Amniotic stem cell (primary cell): ENCODE data around the gene ATP6V1G2.
A peak's percentile ranks its signal among the peaks of the same experiment; 100 is the strongest.
"Not testable (repeated sequence)": the region's sequence is repeated elsewhere in the genome, so short reads cannot be mapped to it uniquely, and the experiment has no call there.

Experiments used
- DNase-seq: peaks from one replicate; lab custom pipeline; 2025; lab: John Stamatoyannopoulos, UW

The ATP6V1G2 gene

DNA sequence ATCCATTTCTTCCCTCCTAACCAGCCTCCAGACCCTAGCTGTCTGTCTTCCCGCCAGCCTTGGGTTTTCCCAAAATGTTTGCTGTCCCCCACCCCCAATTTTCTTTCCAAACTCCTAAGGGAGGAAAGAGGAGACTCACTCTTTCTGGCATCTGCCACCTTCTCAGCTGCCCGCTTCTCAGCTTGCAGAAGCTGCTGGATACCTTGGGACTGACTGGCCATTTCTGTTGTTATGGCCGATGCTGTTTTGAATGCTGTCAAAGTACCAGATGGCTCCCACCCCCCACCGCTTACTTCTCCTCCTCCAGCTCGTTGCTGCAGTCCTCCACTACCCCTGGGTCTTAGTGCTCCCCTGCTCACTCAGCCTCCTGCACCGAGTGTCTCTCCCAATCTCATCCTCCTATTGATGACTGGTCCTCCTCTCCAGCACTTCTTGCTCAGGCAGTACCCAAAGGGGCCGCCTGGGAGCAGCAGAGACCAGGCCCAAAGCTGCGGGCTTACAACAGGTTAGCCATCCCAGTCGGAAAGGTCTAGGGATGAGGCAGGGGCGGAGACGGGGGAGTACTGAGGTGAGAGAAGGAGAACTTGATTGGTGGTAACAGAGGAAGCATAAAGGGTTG, at the start of gene ATP6V1G2:
Gene ATP6V1G2 (minus strand): TSS at position 270 of the 619 bp plus-strand sequence. CDS start 49 bp downstream, at position 221.
- peak; percentile 80 for DNase-seq

- DNase-seq: no peak
Measured at GRCh38 chr6:31592396-31592771, 46.0 kb upstream of the ATP6V1G2 start.

GRCh38 chr6:31590691-31591090, 44.3 kb upstream of the ATP6V1G2 start:
- DNase-seq: not testable (repeated sequence)

DNA sequence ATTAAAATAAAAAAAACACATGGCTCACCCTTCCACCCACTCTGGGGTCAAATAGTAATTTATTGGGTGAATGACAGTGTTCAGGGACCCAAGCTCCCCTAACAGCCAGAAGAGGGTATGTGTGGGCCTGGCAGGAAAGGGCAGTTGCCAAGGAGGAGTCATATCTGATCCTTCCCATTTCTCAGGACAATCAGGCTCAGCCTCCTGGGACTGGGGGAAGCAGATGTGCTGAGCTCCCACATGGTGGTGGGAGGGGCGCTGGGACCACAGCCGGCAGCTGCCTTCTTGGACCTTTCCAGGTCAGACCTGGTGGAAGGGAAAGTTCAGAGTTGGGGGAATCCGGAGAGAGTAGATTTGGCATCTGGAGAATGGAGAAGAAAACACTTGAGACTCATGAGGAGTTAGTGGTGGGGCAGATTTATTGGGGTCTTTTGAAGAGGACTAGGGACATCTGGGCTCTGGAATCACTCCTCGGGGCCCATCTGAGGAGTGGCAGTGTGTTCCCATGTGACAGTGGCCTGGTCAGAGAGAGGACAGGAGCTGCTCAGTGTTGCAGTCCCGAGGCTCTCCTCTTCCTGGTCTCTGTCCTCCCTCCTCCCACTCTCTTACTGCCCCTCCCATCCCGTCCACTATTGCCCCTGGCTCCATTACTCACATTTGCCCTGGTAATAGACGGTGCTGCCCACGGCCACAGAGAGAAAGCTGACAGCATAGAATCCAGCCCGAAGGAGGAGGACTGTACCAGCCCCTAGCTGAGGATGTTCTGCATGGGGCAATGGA, 42.7 kb upstream of the ATP6V1G2 start:
- DNase-seq: no peak

DNA sequence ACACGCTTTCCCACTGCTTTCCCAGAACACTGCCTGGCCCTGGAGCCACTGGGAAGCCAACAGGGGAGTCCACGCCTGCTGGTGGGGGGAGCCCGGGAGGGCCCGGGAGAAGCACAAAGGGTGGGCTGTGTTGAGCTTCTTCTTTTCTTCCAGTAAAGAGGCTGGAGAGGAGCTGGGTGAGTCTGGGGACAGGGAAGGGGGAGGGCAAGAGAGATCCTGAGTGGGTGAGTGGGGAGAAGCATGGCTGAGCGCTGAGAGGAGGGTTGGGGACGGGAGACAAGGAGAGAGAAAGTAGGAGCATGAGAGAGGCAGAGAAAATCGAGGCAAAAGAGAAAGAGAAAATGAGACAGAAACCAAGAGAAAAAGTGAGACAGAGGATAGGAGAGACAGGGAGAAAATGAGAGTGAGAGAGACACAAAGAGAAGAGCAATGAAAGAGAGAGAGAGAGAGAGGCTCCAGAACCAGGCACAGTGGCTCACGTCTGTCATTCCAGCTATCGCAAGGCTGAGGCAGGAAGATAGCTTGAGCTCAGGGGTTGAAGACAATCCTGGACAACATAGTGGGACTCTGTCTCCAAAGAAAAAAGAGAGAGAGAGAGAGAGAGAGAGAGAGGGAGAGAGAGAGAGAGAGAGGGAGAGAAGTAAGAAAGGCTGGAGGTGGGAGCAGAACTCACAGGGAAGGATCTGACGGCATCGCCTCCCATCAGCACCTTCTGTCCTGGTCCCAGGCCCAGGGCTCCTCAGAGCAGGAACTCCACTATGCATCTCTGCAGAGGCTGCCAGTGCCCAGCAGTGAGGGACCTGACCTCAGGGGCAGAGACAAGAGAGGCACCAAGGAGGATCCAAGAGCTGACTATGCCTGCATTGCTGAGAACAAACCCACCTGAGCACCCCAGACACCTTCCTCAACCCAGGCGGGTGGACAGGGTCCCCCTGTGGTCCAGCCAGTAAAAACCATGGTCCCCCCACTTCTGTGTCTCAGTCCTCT, 41.7 kb upstream of the ATP6V1G2 start:
- DNase-seq: no peak

DNA sequence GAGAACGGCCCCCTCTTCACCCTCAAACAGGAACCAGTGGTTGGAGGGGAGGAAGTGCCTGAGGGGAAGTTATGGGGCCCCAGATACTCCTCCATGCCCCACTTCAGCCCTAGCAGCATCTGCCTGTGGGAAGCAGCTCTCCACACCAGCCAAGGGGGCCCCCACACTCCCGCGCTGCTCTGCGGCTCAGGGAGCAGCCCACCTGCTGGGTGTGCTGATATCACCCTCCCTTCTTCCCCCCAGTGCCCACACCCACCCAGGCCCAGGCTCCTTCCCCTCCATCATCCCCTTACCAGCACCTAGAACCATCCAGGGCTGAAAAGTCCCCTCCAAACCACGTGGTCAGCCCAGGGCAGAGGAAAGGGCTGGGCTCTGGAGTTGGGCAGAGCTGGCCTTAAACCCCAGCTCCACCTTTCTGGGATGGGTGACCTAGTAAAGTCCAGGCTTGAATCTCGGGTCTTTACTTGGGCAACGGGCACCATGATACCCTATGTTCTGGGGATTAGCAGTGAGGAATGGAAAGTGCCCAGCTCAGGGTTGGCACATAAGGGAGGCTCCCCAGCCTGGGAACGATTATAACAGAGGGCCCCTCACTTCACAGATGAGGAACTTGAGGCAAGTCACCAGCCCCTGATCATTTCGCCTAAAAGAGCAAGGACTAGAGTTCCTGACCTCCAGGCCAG, 40.3 kb upstream of the ATP6V1G2 start:
- DNase-seq: no peak

GRCh38 chr6:31586008-31586407, 39.6 kb upstream of the ATP6V1G2 start, which contains the start of gene LST1:
TSS of gene LST1 (plus strand) at chr6:31586277. CDS start at chr6:31587300, 1,023 bp downstream.
- DNase-seq: no peak

GRCh38 chr6:31585491-31585890, 39.1 kb upstream of the ATP6V1G2 start:
- no peak for DNase-seq

GRCh38 chr6:31582230-31582643, 35.8 kb upstream of the ATP6V1G2 start, which contains the start of gene LTB:
TSS of gene LTB (minus strand) at chr6:31582424. CDS start at chr6:31582417, 7 bp downstream.
- no peak for DNase-seq

- DNase-seq: no peak
Measured at GRCh38 chr6:31581434-31582229, 35.2 kb upstream of the ATP6V1G2 start.

DNA sequence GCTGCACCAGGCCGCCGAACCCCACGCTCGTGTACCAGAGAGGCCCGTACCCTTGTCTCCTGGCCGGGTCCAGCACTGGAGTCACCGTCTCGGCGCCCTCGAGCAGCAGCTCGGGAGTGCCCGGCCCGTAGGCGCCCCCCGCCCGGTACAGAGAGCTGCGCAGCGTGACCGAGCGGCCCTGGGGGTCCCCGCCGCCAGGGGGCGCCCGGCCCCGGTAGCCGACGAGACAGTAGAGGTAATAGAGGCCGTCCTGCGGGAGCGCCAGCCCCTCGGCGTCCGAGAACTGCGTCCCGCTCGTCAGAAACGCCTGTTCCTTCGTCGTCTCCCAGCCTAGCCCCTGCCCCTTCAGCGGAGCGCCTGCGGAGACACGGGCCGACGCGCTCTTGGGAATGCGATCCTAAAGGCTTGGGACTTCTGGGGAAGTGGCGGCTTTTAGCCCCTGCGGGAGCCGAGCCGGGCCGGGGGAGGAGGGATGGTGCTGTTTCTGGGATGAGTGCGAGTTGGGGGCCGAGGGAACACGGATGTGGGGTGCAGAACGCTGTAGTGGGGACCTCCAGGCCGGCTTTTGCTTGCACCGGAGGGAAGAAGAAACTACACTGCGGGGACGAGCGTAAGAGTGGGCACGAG, 34.5 kb upstream of the ATP6V1G2 start:
- peak; percentile 43 for DNase-seq

GRCh38 chr6:31580438-31580740, 34.0 kb upstream of the ATP6V1G2 start:
- no peak for DNase-seq

DNA sequence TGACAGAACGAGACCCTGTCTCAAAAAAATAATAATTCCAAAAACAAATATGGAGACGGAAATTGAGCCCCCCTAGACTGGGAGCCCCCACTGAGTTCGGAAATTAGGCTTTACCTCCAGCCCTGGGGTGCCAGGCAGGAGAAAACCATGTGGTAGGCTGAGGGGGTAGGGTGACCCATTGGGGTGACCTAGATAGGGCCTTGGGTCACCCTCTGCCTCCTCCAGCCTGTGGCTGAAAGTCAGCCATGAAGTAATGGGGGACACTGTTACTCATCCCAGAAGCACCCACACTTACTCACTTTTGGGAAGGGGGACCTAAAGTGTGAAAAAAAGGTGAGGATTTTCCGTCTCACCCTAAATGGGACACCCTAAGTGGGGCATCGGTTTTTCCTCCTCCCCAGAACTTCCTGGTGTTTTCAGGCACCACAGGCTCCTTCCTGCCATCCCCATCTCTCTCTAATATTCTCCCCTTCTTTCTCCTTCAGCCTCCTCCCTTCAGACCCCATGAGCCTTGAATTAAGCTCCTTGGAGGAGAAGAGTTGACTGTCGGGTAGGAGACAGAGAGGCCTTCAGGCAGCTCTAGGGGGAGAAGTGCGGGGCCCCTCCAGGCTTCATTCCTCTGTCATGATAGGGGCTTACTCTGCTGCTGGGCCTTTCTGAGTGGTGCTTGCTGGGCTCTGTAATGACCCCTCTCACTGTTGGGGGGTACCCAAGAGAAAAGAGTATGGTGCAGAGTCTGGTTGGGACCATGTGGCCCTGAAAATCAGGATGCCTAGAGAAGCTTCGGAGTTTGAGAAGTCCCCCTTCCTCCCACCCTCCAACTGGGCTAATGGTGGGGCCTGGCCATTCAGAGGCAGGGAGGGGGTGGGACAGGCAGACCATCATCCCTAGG, 33.4 kb upstream of the ATP6V1G2 start:
- DNase-seq: no peak

DNA sequence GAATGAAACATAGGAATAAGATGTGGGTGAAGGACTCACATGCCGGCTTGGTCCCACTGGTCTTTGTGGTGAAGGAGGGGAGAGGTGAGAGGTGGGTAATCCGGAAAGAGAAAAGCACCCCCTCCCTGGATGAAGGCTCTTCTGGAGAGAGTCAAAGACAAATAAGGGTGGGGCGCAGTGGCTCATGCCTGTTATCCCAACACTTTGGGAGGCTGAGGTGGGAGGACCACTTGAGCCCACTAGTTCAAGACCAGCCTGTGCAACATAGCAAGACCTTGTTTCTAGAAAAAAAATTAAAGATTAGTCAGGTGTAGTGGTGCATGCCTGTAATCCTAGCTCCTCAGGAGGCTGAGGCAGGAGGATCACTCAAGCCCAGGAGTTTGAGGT, 32.7 kb upstream of the ATP6V1G2 start:
- DNase-seq: no peak

DNA sequence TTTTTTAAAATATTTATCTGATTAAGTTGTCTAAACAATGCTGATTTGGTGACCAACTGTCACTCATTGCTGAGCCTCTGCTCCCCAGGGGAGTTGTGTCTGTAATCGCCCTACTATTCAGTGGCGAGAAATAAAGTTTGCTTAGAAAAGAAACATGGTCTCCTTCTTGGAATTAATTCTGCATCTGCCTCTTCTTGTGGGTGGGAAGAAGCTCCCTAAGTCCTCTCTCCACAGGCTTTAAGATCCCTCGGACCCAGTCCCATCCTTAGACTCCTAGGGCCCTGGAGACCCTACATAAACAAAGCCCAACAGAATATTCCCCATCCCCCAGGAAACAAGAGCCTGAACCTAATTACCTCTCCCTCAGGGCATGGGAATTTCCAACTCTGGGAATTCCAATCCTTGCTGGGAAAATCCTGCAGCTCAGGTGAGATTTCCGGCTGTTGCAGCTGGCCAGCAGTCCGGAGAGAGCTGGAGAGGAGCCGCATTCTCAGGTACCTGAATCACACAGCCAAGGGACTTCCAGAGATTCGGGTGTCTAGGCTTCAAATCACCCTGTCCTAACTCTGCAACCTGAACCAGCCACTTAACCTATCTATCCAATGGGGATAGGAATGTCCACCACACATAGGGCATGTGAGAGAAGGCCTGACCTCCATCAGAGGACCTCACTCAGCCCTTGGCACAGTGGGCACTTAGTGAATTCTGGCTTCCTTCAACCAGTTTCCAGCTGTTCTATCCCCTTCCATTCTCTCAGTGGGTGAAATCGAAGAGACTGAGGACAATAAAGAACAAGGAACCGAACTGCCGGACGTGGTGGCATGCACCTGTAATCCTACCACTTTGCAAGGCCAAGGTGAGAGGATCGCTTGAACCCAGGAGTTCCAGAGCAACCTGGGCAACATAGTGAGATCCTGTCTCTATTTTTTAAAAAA, 32.0 kb upstream of the ATP6V1G2 start:
- no peak for DNase-seq

DNA sequence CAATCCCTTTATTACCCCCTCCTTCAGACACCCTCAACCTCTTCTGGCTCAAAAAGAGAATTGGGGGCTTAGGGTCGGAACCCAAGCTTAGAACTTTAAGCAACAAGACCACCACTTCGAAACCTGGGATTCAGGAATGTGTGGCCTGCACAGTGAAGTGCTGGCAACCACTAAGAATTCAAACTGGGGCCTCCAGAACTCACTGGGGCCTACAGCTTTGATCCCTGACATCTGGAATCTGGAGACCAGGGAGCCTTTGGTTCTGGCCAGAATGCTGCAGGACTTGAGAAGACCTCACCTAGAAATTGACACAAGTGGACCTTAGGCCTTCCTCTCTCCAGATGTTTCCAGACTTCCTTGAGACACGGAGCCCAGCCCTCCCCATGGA, 31.2 kb upstream of the ATP6V1G2 start:
- DNase-seq: no peak

GRCh38 chr6:31576897-31577578, 30.6 kb upstream of the ATP6V1G2 start:
- DNase-seq: no peak
